NCI-H187 (cell line): ENCODE measurements around the gene DGKD.
"Not testable (repeated sequence)": the region's sequence is repeated elsewhere in the genome, so short reads cannot be mapped to it uniquely, and the experiment has no call there.

Experiments used
- DNase-seq, 2 experiments: peaks; one replicate each; lab custom pipeline; 2025; lab: John Stamatoyannopoulos, UW

Gene DGKD

GRCh38 chr2:233353769-233354499 is at the start of gene DGKD:
DGKD (plus strand) TSS chr2:233354494; CDS start chr2:233354519, 25 bp downstream.
- DNase-seq: no peak

GRCh38 chr2:233307565-233307964 is 46.7 kb upstream of the DGKD start, which contains the start of gene SAG:
SAG (plus strand) TSS chr2:233307816; CDS start chr2:233309190, 1,374 bp downstream.
- no peak for DNase-seq

GRCh38 chr2:233311241-233311926 is 42.9 kb upstream of the DGKD start:
- no peak for DNase-seq

GRCh38 chr2:233312874-233313273 is 41.4 kb upstream of the DGKD start:
- DNase-seq: no peak

- no peak for DNase-seq
Observed at GRCh38 chr2:233314180-233314925, 39.9 kb upstream of the DGKD start.

- DNase-seq: no peak
Observed at GRCh38 chr2:233317196-233317943, 36.9 kb upstream of the DGKD start.

GRCh38 chr2:233319256-233319655 is 35.0 kb upstream of the DGKD start:
- DNase-seq: no peak

- no peak for DNase-seq
Observed at GRCh38 chr2:233320470-233320869, 33.8 kb upstream of the DGKD start.

GRCh38 chr2:233321166-233321565 is 33.1 kb upstream of the DGKD start:
- DNase-seq: no peak

GRCh38 chr2:233323851-233324250 is 30.4 kb upstream of the DGKD start:
- no peak for DNase-seq

- no peak for DNase-seq
Observed at GRCh38 chr2:233325256-233325655, 29.0 kb upstream of the DGKD start.

GRCh38 chr2:233325814-233326213 is 28.5 kb upstream of the DGKD start:
- DNase-seq: no peak

- no peak for DNase-seq
Observed at GRCh38 chr2:233326500-233326899, 27.8 kb upstream of the DGKD start.

- DNase-seq: no peak
Observed at GRCh38 chr2:233328922-233329321, 25.4 kb upstream of the DGKD start.

GRCh38 chr2:233329489-233330135 is 24.7 kb upstream of the DGKD start:
- DNase-seq: no peak

GRCh38 chr2:233331536-233331935 is 22.8 kb upstream of the DGKD start:
- no peak for DNase-seq

- DNase-seq: no peak
Observed at GRCh38 chr2:233332125-233332524, 22.2 kb upstream of the DGKD start.

- no peak for DNase-seq
Observed at GRCh38 chr2:233334915-233335314, 19.4 kb upstream of the DGKD start.

- not testable (repeated sequence) for DNase-seq
Observed at GRCh38 chr2:233336091-233336490, 18.2 kb upstream of the DGKD start.

GRCh38 chr2:233336541-233336940 is 17.8 kb upstream of the DGKD start:
- DNase-seq: no peak

GRCh38 chr2:233338046-233338445 is 16.2 kb upstream of the DGKD start:
- DNase-seq: no peak
